Measurements from ENCODE around the gene DTX4. TPM values are rescaled to one million over a fixed set of nuclear protein-coding genes. Genes with fewer than 3 reads are reported as not detected.

DTX4 gene
- total RNA-seq, 1 donor from 2014 or later = 16.1 TPM

- no peak overlapping the region for H3K27ac Mint-ChIP-seq (ENCODE audit: unreplicated experiment)
- no peaks in the 10 kb centered on the region for H3K27me3 Mint-ChIP-seq (ENCODE audit: low read depth, unreplicated experiment)
- H3K4me3 Mint-ChIP-seq (ENCODE audit: unreplicated experiment) = no peak overlapping the region
- no peak overlapping the region for H3K4me2 ChIP-seq (ENCODE audit: low read length)
- H4K20me1 ChIP-seq (ENCODE audit: insufficient read depth, low read length) = no peaks in the 10 kb centered on the region
- no peaks in the 10 kb centered on the region for H3K4me1 ChIP-seq (ENCODE audit: insufficient read depth, low read length)
- no peaks in the 10 kb centered on the region for H3K4me1 Mint-ChIP-seq (ENCODE audit: low read depth, unreplicated experiment)
- no peak for FAIRE-seq
- no peaks in the 10 kb centered on the region for H3K9me3 Mint-ChIP-seq (ENCODE audit: unreplicated experiment)
- TF ChIP-seq EZH2 (IDR thresholded peaks at IDR 0.05; ENCODE audit: insufficient read depth, low read length) = no peak
- TF ChIP-seq, protein P1, sequence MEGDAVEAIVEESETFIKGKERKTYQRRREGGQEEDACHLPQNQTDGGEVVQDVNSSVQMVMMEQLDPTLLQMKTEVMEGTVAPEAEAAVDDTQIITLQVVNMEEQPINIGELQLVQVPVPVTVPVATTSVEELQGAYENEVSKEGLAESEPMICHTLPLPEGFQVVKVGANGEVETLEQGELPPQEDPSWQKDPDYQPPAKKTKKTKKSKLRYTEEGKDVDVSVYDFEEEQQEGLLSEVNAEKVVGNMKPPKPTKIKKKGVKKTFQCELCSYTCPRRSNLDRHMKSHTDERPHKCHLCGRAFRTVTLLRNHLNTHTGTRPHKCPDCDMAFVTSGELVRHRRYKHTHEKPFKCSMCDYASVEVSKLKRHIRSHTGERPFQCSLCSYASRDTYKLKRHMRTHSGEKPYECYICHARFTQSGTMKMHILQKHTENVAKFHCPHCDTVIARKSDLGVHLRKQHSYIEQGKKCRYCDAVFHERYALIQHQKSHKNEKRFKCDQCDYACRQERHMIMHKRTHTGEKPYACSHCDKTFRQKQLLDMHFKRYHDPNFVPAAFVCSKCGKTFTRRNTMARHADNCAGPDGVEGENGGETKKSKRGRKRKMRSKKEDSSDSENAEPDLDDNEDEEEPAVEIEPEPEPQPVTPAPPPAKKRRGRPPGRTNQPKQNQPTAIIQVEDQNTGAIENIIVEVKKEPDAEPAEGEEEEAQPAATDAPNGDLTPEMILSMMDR (IDR thresholded peaks at IDR 0.05; ENCODE audit: insufficient read depth, low read depth, low read length) = no peak
- no peak overlapping the region for H2AFZ ChIP-seq (ENCODE audit: low read depth, low read length)
- no peak overlapping the region for H3K4me3 ChIP-seq (ENCODE audit: insufficient read depth, low read depth, low read length)
- H3K36me3 Mint-ChIP-seq (ENCODE audit: low read depth, unreplicated experiment) = peaks cover 2% of the 10 kb centered on the region
- H3K9me3 ChIP-seq (ENCODE audit: insufficient read depth, low read depth, low read length) = no peaks in the 10 kb centered on the region
- H3K79me2 ChIP-seq (ENCODE audit: insufficient read depth, low read length) = no peaks in the 10 kb centered on the region
- H3K27ac ChIP-seq (ENCODE audit: low read depth, low read length) = no peak overlapping the region
- no peak for DNase-seq (ENCODE audit: low read depth)
- no peaks in the 10 kb centered on the region for H3K27me3 ChIP-seq (ENCODE audit: insufficient read depth, low read length)
- H3K9ac ChIP-seq (ENCODE audit: low read length) = no peak overlapping the region
- peaks cover 2% of the 10 kb centered on the region for H3K36me3 ChIP-seq (ENCODE audit: insufficient read depth, low read length)
Observed at GRCh38 chr11:59151761-59152160, 20.2 kb upstream of the DTX4 start.

DNA sequence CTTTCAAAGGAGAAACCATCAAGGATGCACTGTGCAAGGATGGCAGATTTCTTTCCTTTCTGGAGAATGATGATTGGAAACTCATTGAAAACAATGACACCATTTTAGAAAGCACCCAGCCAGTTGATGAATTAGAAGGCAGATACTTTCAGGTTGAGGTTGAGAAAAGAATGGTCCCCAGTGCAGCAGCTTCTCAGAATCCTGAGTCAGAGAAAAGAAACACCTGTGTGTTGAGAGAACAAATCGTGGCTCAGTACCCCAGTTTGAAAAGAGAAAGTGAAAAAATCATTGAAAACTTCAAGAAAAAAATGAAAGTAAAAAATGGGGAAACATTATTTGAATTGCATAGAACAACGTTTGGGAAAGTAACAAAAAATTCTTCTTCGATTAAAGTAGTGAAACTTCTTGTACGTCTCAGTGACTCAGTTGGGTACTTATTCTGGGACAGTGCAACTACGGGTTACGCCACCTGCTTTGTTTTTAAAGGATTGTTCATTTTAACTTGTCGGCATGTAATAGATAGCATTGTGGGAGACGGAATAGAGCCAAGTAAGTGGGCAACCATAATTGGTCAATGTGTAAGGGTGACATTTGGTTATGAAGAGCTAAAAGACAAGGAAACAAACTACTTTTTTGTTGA lies 19.5 kb upstream of the DTX4 start:
- Histone ChIP-seq H3K79me2 (ENCODE audit: insufficient read depth, low read length) (no peaks in the 10 kb centered on the region), H3K9ac (ENCODE audit: low read length) (no peak overlapping the region), H2AFZ (ENCODE audit: low read depth, low read length) (no peak overlapping the region), H3K36me3 (ENCODE audit: insufficient read depth, low read length) (peaks cover 2% of the 10 kb centered on the region), H3K9me3 (ENCODE audit: insufficient read depth, low read depth, low read length) (no peaks in the 10 kb centered on the region), H3K27ac (ENCODE audit: low read depth, low read length) (no peak overlapping the region), H4K20me1 (ENCODE audit: insufficient read depth, low read length) (no peaks in the 10 kb centered on the region), H3K4me1 (ENCODE audit: insufficient read depth, low read length) (no peaks in the 10 kb centered on the region), H3K4me2 (ENCODE audit: low read length) (no peak overlapping the region), H3K4me3 (ENCODE audit: insufficient read depth, low read depth, low read length) (no peak overlapping the region), H3K27me3 (ENCODE audit: insufficient read depth, low read length) (no peaks in the 10 kb centered on the region)
- FAIRE-seq (no peak), DNase-seq (ENCODE audit: low read depth) (no peak)
- Mint-ChIP-seq H3K4me1 (ENCODE audit: low read depth, unreplicated experiment) (no peaks in the 10 kb centered on the region), H3K27ac (ENCODE audit: unreplicated experiment) (no peak overlapping the region), H3K27me3 (ENCODE audit: low read depth, unreplicated experiment) (no peaks in the 10 kb centered on the region), H3K36me3 (ENCODE audit: low read depth, unreplicated experiment) (peaks cover 1% of the 10 kb centered on the region), H3K4me3 (ENCODE audit: unreplicated experiment) (no peak overlapping the region), H3K9me3 (ENCODE audit: unreplicated experiment) (no peaks in the 10 kb centered on the region)
- TF ChIP-seq, protein P1 (IDR thresholded peaks at IDR 0.05; ENCODE audit: insufficient read depth, low read depth, low read length) = no peak
- no peak for TF ChIP-seq EZH2 (IDR thresholded peaks at IDR 0.05; ENCODE audit: insufficient read depth, low read length)

- Histone ChIP-seq H3K4me1 (ENCODE audit: insufficient read depth, low read length) (no peaks in the 10 kb centered on the region), H3K4me3 (ENCODE audit: insufficient read depth, low read depth, low read length) (no peak overlapping the region), H3K79me2 (ENCODE audit: insufficient read depth, low read length) (no peaks in the 10 kb centered on the region), H4K20me1 (ENCODE audit: insufficient read depth, low read length) (no peaks in the 10 kb centered on the region), H3K36me3 (ENCODE audit: insufficient read depth, low read length) (peaks cover 2% of the 10 kb centered on the region), H3K9ac (ENCODE audit: low read length) (no peak overlapping the region), H3K9me3 (ENCODE audit: insufficient read depth, low read depth, low read length) (no peaks in the 10 kb centered on the region), H3K27ac (ENCODE audit: low read depth, low read length) (no peak overlapping the region), H3K4me2 (ENCODE audit: low read length) (no peak overlapping the region), H2AFZ (ENCODE audit: low read depth, low read length) (no peak overlapping the region), H3K27me3 (ENCODE audit: insufficient read depth, low read length) (no peaks in the 10 kb centered on the region)
- FAIRE-seq (no peak), DNase-seq (ENCODE audit: low read depth) (no peak)
- H3K4me3 Mint-ChIP-seq (ENCODE audit: unreplicated experiment) = no peak overlapping the region
- no peaks in the 10 kb centered on the region for H3K4me1 Mint-ChIP-seq (ENCODE audit: low read depth, unreplicated experiment)
- TF ChIP-seq, protein P1 (IDR thresholded peaks at IDR 0.05; ENCODE audit: insufficient read depth, low read depth, low read length) = no peak
- no peak for TF ChIP-seq EZH2 (IDR thresholded peaks at IDR 0.05; ENCODE audit: insufficient read depth, low read length)
- H3K9me3 Mint-ChIP-seq (ENCODE audit: unreplicated experiment) = no peaks in the 10 kb centered on the region
- H3K27ac Mint-ChIP-seq (ENCODE audit: unreplicated experiment) = no peak overlapping the region
- H3K36me3 Mint-ChIP-seq (ENCODE audit: low read depth, unreplicated experiment) = no peaks in the 10 kb centered on the region
- no peaks in the 10 kb centered on the region for H3K27me3 Mint-ChIP-seq (ENCODE audit: low read depth, unreplicated experiment)
Observed at GRCh38 chr11:59154610-59155009, 17.3 kb upstream of the DTX4 start.

All from astrocyte (in vitro differentiated cells and primary cell).